Measurements from ENCODE around the gene LY6G5B. TPM values are rescaled to one million over a fixed set of nuclear protein-coding genes. Genes with fewer than 3 reads are reported as not detected.

The LY6G5B gene
- total and polyA plus RNA-seq, 2 experiments from 2014 or later: 7.9 to 8.4 TPM

GRCh38 chr6:31622684-31623091, 47.1 kb upstream of the LY6G5B start:
- peaks cover 28% of the 10 kb centered on the region for H3K27me3 Mint-ChIP-seq (ENCODE audit: insufficient read depth, low read depth, poor library complexity)
- peaks cover 52% of the 10 kb centered on the region for H3K36me3 ChIP-seq (ENCODE audit: insufficient read depth)

DNA sequence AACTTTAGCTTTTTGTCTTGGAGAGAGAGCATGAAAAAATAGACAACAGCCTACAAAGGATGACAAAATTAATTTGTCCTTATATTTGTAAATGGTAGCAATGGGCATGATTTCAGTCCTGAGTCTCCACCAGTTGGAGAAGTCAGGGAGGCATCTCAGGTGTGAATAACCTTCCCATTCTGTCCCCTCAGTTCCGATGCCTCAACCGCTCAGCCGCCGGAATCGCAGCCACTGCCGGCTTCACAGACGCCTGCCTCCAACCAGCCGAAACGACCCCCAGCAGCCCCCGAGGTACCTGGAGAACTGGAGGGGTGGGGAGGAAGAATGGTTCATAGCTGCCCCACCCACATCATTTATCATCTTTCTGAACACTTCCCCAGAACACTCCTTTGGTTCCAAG, 45.7 kb upstream of the LY6G5B start:
- Histone ChIP-seq H4K20me1 (replicated peaks; ENCODE audit: insufficient read depth) (peaks cover 52% of the 10 kb centered on the region), H3K9me2 (ENCODE audit: insufficient read depth) (no peaks in the 10 kb centered on the region), H2AFZ (no peak overlapping the region), H3K4me3 (no peak overlapping the region), H3K27me3 (ENCODE audit: insufficient read depth) (no peaks in the 10 kb centered on the region), H3K79me2 (replicated peaks; ENCODE audit: insufficient read depth) (peaks cover 64% of the 10 kb centered on the region), H3F3A (replicated peaks; ENCODE audit: low read depth) (peaks cover 47% of the 10 kb centered on the region), H3K36me3 (ENCODE audit: insufficient read depth) (peaks cover 66% of the 10 kb centered on the region), H3K27ac (ENCODE audit: low read depth) (peak overlapping the region; percentile 66), H3K4me2 (no peak overlapping the region), H3K4me1 (ENCODE audit: insufficient read depth) (peaks cover 15% of the 10 kb centered on the region)
- H3K4me3 Mint-ChIP-seq: no peak overlapping the region
- H3K9me3 Mint-ChIP-seq: peaks cover 6% of the 10 kb centered on the region
- DNase-seq (ENCODE audit: low spot score) (no peak), ATAC-seq (no peak)
- peaks cover 86% of the 10 kb centered on the region for H3K36me3 Mint-ChIP-seq (ENCODE audit: low read depth)
- no peak overlapping the region for H3K27ac Mint-ChIP-seq
- no peak for TF ChIP-seq CREB1 (CRISPR knock-in tag; IDR thresholded peaks at IDR 0.05; ENCODE audit: low read depth)
- TF ChIP-seq, protein P1, sequence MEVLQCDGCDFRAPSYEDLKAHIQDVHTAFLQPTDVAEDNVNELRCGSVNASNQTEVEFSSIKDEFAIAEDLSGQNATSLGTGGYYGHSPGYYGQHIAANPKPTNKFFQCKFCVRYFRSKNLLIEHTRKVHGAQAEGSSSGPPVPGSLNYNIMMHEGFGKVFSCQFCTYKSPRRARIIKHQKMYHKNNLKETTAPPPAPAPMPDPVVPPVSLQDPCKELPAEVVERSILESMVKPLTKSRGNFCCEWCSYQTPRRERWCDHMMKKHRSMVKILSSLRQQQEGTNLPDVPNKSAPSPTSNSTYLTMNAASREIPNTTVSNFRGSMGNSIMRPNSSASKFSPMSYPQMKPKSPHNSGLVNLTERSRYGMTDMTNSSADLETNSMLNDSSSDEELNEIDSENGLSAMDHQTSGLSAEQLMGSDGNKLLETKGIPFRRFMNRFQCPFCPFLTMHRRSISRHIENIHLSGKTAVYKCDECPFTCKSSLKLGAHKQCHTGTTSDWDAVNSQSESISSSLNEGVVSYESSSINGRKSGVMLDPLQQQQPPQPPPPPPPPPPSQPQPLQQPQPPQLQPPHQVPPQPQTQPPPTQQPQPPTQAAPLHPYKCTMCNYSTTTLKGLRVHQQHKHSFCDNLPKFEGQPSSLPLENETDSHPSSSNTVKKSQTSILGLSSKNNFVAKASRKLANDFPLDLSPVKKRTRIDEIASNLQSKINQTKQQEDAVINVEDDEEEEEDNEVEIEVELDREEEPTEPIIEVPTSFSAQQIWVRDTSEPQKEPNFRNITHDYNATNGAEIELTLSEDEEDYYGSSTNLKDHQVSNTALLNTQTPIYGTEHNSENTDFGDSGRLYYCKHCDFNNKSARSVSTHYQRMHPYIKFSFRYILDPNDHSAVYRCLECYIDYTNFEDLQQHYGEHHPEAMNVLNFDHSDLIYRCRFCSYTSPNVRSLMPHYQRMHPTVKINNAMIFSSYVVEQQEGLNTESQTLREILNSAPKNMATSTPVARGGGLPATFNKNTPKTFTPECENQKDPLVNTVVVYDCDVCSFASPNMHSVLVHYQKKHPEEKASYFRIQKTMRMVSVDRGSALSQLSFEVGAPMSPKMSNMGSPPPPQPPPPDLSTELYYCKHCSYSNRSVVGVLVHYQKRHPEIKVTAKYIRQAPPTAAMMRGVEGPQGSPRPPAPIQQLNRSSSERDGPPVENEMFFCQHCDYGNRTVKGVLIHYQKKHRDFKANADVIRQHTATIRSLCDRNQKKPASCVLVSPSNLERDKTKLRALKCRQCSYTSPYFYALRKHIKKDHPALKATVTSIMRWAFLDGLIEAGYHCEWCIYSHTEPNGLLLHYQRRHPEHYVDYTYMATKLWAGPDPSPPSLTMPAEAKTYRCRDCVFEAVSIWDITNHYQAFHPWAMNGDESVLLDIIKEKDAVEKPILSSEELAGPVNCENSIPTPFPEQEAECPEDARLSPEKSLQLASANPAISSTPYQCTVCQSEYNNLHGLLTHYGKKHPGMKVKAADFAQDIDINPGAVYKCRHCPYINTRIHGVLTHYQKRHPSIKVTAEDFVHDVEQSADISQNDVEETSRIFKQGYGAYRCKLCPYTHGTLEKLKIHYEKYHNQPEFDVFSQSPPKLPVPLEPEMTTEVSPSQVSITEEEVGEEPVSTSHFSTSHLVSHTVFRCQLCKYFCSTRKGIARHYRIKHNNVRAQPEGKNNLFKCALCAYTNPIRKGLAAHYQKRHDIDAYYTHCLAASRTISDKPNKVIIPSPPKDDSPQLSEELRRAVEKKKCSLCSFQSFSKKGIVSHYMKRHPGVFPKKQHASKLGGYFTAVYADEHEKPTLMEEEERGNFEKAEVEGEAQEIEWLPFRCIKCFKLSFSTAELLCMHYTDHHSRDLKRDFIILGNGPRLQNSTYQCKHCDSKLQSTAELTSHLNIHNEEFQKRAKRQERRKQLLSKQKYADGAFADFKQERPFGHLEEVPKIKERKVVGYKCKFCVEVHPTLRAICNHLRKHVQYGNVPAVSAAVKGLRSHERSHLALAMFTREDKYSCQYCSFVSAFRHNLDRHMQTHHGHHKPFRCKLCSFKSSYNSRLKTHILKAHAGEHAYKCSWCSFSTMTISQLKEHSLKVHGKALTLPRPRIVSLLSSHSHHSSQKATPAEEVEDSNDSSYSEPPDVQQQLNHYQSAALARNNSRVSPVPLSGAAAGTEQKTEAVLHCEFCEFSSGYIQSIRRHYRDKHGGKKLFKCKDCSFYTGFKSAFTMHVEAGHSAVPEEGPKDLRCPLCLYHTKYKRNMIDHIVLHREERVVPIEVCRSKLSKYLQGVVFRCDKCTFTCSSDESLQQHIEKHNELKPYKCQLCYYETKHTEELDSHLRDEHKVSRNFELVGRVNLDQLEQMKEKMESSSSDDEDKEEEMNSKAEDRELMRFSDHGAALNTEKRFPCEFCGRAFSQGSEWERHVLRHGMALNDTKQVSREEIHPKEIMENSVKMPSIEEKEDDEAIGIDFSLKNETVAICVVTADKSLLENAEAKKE (CRISPR knock-in tag; IDR thresholded peaks at IDR 0.05): no peak
- TF ChIP-seq, protein P2, sequence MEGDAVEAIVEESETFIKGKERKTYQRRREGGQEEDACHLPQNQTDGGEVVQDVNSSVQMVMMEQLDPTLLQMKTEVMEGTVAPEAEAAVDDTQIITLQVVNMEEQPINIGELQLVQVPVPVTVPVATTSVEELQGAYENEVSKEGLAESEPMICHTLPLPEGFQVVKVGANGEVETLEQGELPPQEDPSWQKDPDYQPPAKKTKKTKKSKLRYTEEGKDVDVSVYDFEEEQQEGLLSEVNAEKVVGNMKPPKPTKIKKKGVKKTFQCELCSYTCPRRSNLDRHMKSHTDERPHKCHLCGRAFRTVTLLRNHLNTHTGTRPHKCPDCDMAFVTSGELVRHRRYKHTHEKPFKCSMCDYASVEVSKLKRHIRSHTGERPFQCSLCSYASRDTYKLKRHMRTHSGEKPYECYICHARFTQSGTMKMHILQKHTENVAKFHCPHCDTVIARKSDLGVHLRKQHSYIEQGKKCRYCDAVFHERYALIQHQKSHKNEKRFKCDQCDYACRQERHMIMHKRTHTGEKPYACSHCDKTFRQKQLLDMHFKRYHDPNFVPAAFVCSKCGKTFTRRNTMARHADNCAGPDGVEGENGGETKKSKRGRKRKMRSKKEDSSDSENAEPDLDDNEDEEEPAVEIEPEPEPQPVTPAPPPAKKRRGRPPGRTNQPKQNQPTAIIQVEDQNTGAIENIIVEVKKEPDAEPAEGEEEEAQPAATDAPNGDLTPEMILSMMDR (conservative IDR thresholded peaks at IDR 0.05; ENCODE audit: low read depth in 2 of 2): no peak
- no peak for TF ChIP-seq JUNB (IDR thresholded peaks at IDR 0.05; ENCODE audit: unreplicated experiment)
- peaks cover 9% of the 10 kb centered on the region for H3K4me1 Mint-ChIP-seq
- H3K27me3 Mint-ChIP-seq (ENCODE audit: insufficient read depth, low read depth, poor library complexity): peaks cover 24% of the 10 kb centered on the region

More at GRCh38 chr6:31622684-31623091, 47.1 kb upstream of the LY6G5B start:
- Histone ChIP-seq H3F3A (replicated peaks; ENCODE audit: low read depth) (peaks cover 36% of the 10 kb centered on the region), H3K9me2 (ENCODE audit: insufficient read depth) (no peaks in the 10 kb centered on the region), H3K4me1 (ENCODE audit: insufficient read depth) (peaks cover 15% of the 10 kb centered on the region), H3K79me2 (replicated peaks; ENCODE audit: insufficient read depth) (peaks cover 54% of the 10 kb centered on the region), H3K27me3 (ENCODE audit: insufficient read depth) (no peaks in the 10 kb centered on the region), H3K4me2 (peak overlapping the region; percentile 99), H3K27ac (ENCODE audit: low read depth) (no peak overlapping the region), H4K20me1 (replicated peaks; ENCODE audit: insufficient read depth) (peaks cover 43% of the 10 kb centered on the region), H3K4me3 (peak overlapping the region; percentile 100), H2AFZ (no peak overlapping the region)
- DNase-seq (ENCODE audit: low spot score) (no peak), ATAC-seq (no peak)
- Mint-ChIP-seq H3K4me3 (peak overlapping the region; percentile 94), H3K9me3 (peaks cover 6% of the 10 kb centered on the region), H3K4me1 (peaks cover 9% of the 10 kb centered on the region), H3K36me3 (ENCODE audit: low read depth) (peaks cover 75% of the 10 kb centered on the region), H3K27ac (peak overlapping the region; percentile 99)
- no peak for TF ChIP-seq STAT1 (IDR thresholded peaks at IDR 0.05; ENCODE audit: unreplicated experiment)
- no peak for TF ChIP-seq NANOG (IDR thresholded peaks at IDR 0.05; ENCODE audit: borderline replicate concordance)
- TF ChIP-seq, protein P3, sequence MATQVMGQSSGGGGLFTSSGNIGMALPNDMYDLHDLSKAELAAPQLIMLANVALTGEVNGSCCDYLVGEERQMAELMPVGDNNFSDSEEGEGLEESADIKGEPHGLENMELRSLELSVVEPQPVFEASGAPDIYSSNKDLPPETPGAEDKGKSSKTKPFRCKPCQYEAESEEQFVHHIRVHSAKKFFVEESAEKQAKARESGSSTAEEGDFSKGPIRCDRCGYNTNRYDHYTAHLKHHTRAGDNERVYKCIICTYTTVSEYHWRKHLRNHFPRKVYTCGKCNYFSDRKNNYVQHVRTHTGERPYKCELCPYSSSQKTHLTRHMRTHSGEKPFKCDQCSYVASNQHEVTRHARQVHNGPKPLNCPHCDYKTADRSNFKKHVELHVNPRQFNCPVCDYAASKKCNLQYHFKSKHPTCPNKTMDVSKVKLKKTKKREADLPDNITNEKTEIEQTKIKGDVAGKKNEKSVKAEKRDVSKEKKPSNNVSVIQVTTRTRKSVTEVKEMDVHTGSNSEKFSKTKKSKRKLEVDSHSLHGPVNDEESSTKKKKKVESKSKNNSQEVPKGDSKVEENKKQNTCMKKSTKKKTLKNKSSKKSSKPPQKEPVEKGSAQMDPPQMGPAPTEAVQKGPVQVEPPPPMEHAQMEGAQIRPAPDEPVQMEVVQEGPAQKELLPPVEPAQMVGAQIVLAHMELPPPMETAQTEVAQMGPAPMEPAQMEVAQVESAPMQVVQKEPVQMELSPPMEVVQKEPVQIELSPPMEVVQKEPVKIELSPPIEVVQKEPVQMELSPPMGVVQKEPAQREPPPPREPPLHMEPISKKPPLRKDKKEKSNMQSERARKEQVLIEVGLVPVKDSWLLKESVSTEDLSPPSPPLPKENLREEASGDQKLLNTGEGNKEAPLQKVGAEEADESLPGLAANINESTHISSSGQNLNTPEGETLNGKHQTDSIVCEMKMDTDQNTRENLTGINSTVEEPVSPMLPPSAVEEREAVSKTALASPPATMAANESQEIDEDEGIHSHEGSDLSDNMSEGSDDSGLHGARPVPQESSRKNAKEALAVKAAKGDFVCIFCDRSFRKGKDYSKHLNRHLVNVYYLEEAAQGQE (IDR thresholded peaks at IDR 0.05; ENCODE audit: unreplicated experiment): no peak
- TF ChIP-seq EZH2phosphoT487 (IDR thresholded peaks at IDR 0.05; ENCODE audit: unreplicated experiment): no peak
- TF ChIP-seq, protein P4, sequence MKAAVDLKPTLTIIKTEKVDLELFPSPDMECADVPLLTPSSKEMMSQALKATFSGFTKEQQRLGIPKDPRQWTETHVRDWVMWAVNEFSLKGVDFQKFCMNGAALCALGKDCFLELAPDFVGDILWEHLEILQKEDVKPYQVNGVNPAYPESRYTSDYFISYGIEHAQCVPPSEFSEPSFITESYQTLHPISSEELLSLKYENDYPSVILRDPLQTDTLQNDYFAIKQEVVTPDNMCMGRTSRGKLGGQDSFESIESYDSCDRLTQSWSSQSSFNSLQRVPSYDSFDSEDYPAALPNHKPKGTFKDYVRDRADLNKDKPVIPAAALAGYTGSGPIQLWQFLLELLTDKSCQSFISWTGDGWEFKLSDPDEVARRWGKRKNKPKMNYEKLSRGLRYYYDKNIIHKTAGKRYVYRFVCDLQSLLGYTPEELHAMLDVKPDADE (IDR thresholded peaks at IDR 0.05): no peak

Measured in GM23338 (cell line).